ENCODE measurements around the gene ACIN1. TPM values are rescaled to one million over a fixed set of nuclear protein-coding genes. Genes with fewer than 3 reads are reported as not detected.
"Not testable (repeated sequence)": the region's sequence is repeated elsewhere in the genome, so short reads cannot be mapped to it uniquely, and the experiment has no call there.

The ACIN1 gene
- total RNA-seq, 6 donors from 2014 or later = 91.1 to 350 (median 139) TPM

DNA sequence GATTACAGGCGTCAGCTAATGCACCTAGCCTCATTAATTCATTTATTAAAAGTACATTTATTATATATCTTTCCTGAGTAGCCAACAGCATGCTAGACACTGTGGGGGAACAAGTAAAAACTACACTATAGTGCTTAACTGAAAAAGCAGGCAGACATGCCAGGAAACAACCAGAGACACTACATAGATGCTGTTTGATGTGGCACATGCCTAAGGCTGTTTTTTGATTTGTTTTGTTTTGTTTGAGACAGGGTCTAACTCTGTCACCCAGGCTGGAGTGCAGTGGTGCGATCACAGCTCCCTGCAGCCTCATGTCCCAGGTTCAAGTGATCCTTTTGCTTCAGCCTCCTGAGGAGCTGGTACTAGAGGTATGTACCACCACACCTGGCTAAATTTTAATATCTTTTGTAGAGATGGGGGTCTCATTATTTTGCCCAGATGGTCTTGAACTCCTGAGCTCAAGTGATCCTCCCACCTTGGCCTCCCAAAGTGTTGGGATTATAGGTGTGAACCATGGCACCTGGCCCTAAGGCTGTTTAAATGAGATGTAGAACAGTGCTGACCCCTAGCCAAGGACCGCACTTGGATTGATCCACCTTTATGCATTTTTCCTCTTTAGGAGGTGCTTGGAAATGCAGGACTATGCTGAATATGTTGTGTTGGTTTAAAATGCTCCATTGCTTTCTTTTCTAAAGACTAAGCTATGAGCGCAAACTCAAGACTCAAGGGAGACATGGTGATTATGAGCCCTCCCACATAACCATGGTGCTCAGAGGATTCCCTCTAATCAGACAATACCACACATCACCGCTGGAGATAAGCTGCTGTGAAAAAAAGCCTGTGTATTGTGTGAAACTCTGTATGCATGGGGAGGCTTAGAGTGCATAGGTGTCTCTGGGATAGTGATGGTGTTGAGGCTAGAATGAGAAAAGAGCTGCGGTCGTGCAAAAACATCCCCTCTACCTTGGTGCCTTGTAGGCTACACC, 74.5 kb downstream of the ACIN1 start:
- Histone ChIP-seq H3K27me3 (no peaks in the 10 kb centered on the region), H3K4me3 (no peak overlapping the region), H3K36me3 (peaks cover 0 to 15% (median 8%) of the 10 kb centered on the region in 4 donors), H3K27ac (no peak overlapping the region), H3K9me3 (no peaks in the 10 kb centered on the region), H3K4me1 (no peaks in the 10 kb centered on the region)
- DNase-seq = no peak
- TF ChIP-seq EP300 (IDR thresholded peaks at IDR 0.05) (no peak), POLR2A (IDR thresholded peaks at IDR 0.05) (no peak), POLR2AphosphoS5 (IDR thresholded peaks at IDR 0.05) (no peak)
- TF ChIP-seq, protein P1, sequence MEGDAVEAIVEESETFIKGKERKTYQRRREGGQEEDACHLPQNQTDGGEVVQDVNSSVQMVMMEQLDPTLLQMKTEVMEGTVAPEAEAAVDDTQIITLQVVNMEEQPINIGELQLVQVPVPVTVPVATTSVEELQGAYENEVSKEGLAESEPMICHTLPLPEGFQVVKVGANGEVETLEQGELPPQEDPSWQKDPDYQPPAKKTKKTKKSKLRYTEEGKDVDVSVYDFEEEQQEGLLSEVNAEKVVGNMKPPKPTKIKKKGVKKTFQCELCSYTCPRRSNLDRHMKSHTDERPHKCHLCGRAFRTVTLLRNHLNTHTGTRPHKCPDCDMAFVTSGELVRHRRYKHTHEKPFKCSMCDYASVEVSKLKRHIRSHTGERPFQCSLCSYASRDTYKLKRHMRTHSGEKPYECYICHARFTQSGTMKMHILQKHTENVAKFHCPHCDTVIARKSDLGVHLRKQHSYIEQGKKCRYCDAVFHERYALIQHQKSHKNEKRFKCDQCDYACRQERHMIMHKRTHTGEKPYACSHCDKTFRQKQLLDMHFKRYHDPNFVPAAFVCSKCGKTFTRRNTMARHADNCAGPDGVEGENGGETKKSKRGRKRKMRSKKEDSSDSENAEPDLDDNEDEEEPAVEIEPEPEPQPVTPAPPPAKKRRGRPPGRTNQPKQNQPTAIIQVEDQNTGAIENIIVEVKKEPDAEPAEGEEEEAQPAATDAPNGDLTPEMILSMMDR (IDR thresholded peaks at IDR 0.05) = no peak
- 90 to 94% methylated on average over 7 of the region's 7 CpGs for WGBS, 2 donors
- no peak for ATAC-seq (ENCODE audit: low FRiP score in 2 of 2)

- Histone ChIP-seq H3K4me1 (no peaks in the 10 kb centered on the region), H3K27ac (no peak overlapping the region), H3K9me3 (no peaks in the 10 kb centered on the region), H3K27me3 (no peaks in the 10 kb centered on the region), H3K4me3 (no peak overlapping the region), H3K36me3 (no peaks in the 10 kb centered on the region)
- ATAC-seq (ENCODE audit: low FRiP score in 2 of 2) (no peak), DNase-seq (no peak)
- TF ChIP-seq POLR2AphosphoS5 (IDR thresholded peaks at IDR 0.05) = no peak
- no peak for TF ChIP-seq POLR2A (IDR thresholded peaks at IDR 0.05)
- no peak for TF ChIP-seq EP300 (IDR thresholded peaks at IDR 0.05)
- TF ChIP-seq, protein P1 (IDR thresholded peaks at IDR 0.05) = no peak
Measured at GRCh38 chr14:23018107-23018506, 76.8 kb downstream of the ACIN1 start.

- ATAC-seq (ENCODE audit: low FRiP score in 2 of 2) (no peak), DNase-seq (no peak)
- no peak overlapping the region for H3K27ac ChIP-seq
- H3K27me3 ChIP-seq = no peaks in the 10 kb centered on the region
- no peak overlapping the region for H3K4me3 ChIP-seq
- H3K9me3 ChIP-seq = no peaks in the 10 kb centered on the region
- no peaks in the 10 kb centered on the region for H3K36me3 ChIP-seq
- 90 to 91% methylated on average over 5 of the region's 5 CpGs for WGBS, 2 donors
- TF ChIP-seq POLR2AphosphoS5 (IDR thresholded peaks at IDR 0.05) = no peak
- no peak for TF ChIP-seq EP300 (IDR thresholded peaks at IDR 0.05)
- TF ChIP-seq POLR2A (IDR thresholded peaks at IDR 0.05) = no peak
- TF ChIP-seq, protein P1 (IDR thresholded peaks at IDR 0.05) = no peak
- H3K4me1 ChIP-seq = no peaks in the 10 kb centered on the region
Measured at GRCh38 chr14:23017091-23017490, 77.8 kb downstream of the ACIN1 start.

DNA sequence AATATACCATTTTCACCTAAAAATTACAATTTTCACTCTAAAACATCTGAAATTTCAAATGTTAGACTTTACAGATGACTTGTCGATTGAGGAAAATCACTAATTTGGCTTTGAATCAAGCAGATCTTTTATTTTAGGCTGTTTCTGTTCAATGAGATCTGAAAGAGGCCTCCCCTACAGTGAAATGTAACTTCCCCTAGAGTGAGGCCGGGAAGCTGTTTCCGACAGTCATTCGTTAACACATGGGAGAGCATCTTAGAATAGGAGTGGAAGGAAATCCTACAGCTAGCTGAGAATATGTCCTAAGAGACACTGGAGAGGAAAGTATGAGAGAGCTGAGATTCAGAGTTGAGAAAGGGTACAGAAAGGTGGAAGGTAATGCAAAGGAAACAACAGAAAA, 79.3 kb downstream of the ACIN1 start:
- Histone ChIP-seq H3K27me3 (no peaks in the 10 kb centered on the region), H3K9me3 (no peaks in the 10 kb centered on the region), H3K4me3 (no peak overlapping the region), H3K27ac (no peak overlapping the region), H3K36me3 (no peaks in the 10 kb centered on the region), H3K4me1 (peaks cover 0 to 1% (median 0%) of the 10 kb centered on the region in 4 donors)
- TF ChIP-seq POLR2A (IDR thresholded peaks at IDR 0.05) = no peak
- TF ChIP-seq, protein P1 (IDR thresholded peaks at IDR 0.05) = no peak
- no peak for ATAC-seq (ENCODE audit: low FRiP score in 2 of 2)
- no peak for DNase-seq
- 81 to 88% methylated on average over 4 of the region's 4 CpGs for WGBS, 2 donors

- peaks cover 0 to 15% (median 2%) of the 10 kb centered on the region in 4 donors for H3K4me1 ChIP-seq
- H3K36me3 ChIP-seq; H3K27me3 ChIP-seq; H3K4me3 ChIP-seq; H3K27ac ChIP-seq; DNase-seq; ATAC-seq (ENCODE audit: low FRiP score in 2 of 2); H3K9me3 ChIP-seq: not testable (repeated sequence)
- 92 to 98% methylated on average over 5 of the region's 5 CpGs for WGBS, 2 donors
Measured at GRCh38 chr14:23013749-23014054, 81.2 kb downstream of the ACIN1 start.

Data from upper lobe of left lung (tissue), 6 donors.